DLD1 (cell line): ENCODE data around the gene ATP11C.
"Not testable (repeated sequence)": the region's sequence is repeated elsewhere in the genome, so short reads cannot be mapped to it uniquely, and the experiment has no call there.

Experiments used
- in situ Hi-C: cut with HindIII; loops from 2 replicates; pipeline ENCODE4 v1.10.0; 2017; ENCODE audit warnings: low sequenced_read_pairs

Gene ATP11C

DNA sequence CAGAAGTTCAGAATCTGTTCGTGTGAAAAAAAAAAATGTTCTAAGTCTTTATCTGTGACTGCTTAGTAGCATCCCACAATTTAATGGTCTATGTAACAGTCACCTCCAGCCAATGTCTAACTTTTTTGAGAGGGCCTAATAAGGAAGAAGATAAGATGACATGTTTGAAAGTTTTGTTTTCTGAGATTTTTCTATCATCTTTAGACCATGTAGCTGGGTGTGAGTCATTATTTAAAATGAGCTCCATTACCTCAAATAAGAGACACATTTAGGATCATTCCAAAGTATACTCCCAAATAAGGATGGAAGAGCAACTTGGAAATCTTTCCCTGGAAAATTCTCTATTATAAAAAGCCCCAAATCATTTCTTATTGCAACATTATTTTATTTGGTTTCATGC lies 196.7 kb downstream of the ATP11C start:
- in situ Hi-C loops: no loop called here

DNA sequence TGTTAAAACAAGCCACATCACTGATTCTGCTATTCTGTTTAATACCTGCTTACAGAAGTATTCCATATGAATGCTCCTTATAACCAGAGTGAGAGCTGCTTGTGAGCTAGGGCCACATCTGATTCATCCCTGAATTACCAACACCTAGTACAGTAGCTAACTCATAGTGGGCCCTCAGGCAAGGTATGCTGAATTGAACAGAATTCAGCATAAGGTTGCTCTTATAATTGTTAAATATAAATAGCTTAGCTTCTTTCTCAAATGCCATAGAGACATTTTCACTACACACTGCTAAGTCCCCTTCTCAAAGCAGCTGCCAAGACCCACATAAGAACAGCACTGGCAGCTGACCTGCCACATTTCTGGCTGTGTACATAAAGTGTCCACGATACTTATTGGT lies 197.9 kb downstream of the ATP11C start:
- in situ Hi-C loops: no loop called here

DNA sequence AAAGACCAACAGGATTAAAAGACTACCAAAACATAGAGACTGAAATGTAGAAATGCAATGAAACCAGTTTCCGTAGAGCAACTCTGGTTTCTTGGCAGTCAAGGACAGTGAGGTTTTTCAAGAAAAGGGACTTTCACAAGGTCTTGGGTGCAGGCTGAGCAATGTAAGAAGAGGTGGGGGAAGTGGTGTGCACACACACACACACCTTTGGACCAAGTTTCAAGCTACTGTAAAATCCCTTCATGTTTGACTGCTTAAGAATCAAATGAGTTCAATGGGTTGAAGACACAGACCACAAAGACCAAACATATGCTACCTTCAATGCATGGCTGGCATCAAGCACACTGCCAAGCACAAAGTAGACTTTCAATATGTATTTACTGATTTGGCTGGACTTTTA lies 207.1 kb downstream of the ATP11C start:
- in situ Hi-C loops: no loop called here

DNA sequence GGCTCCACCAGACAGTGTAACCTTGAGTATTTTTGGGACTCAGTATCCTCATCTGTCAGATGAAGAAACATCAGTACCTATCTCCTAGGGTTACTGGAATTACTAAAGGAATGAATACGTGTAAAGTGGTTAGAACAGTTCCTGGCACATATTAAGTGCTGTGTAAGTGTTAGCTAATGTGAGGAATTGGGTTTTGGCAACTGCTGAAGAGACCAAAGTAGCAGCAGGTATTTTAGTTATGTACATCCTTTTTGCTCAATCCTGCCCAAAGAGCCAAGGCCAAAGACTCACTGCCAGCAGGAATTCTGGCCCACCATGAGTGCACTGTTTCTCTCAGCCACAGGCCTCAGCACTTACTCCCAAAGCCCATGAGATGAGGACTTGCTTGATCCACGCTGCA lies 208.2 kb downstream of the ATP11C start:
- in situ Hi-C loops: no loop called here

DNA sequence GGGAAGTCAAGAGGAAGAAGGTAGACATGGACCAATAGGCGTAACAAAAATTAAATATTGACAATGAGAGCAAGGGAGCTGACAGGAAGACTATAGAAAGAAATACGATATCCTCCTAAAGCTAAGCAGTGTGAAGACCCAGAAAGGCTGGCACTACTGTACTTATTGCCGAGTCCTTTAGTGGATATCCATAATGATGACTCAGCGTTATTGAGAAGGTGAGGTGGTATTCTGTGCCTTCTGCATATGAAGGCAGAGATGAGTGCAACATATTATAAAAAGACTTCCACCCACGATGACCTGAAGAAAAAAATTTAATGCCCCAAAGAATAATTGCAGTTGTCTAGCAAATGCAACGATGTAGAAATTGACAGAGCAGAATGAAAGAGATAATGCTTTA lies 211.9 kb downstream of the ATP11C start:
- in situ Hi-C loops: no loop called here

DNA sequence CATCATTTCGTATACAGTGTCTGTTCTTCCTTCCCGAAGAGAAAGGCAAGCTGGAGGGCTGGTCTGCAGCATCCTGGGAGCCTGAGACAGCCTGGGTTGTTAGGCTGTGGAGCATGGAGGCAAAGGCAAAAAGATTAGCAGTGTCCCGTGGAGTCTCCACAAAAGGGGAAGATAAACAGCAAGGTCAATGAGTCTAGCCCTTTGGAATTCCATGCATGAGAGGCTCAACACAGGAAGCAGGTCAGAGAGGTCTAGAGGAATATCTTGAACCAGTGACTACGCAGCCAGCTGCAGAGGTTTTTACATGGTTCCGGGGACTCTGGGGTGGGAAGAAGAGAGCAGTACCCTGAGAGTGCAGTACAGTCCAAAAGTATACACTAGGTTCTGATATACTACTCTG lies 212.7 kb downstream of the ATP11C start:
- in situ Hi-C loops: no loop called here

DNA sequence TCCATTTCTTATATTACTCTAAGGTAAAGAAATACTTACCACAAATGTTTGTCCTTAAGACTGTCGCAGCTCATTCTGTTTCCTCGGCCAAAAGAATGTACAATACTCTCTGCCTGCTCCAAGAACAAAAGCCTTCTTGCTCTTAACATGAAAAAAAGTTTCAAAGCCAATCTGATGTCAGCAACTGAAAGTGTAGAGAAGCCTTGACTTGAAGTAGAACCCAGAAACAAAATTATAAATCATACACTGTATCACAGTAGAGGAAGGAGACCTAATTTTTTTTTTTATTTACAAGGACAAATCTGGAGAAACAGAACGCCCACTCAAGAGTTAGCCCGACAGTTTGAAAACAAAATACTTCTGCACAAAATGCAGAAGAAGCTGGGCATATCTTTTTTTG lies 224.8 kb downstream of the ATP11C start, which contains the start of gene MCF2:
Gene MCF2, minus strand, starts transcription at position 101 of the 400 bp plus-strand sequence. CDS start 56,423 bp downstream, outside the sequence.
- in situ Hi-C loops: no loop called here

DNA sequence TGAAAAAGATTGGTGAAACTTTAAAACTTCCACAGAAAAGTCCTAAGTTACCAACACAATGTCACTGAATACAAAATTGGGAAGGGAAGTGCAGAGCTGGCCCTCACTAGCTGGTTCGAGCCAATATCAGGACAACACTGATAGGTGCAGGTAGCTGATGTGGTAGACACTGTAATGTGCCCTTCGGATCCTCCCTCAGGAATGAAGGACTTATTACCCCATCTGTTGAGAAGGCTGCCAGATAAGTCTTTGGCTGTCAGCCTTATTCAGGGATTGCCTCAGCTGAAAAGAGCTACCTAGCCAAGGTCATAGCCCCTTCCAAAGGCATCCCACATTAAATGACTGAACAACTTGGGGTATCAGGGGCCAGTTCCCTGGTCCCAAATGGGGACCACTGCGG lies 230.2 kb downstream of the ATP11C start:
- in situ Hi-C loops: no loop called here

DNA sequence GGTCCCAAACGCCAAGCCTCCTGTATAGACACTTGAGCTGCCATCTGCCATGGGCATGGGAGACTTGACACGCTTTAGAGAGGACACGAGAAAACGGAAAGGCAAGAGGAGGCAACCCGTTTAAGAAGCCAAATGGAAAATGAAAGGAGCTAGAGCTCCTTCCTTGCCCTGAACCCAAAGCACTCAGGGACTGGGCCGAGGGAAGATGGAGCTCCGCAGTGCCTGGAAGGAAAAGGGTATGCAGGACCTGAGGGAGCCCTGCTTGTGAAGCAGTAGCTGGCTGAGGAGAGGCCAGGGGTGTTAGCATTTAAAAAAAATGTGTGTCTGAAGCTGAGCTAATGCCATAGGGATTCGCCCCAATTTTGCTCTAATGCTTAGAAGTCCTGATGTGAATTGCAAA lies 239.9 kb downstream of the ATP11C start:
- in situ Hi-C loops: no loop called here

DNA sequence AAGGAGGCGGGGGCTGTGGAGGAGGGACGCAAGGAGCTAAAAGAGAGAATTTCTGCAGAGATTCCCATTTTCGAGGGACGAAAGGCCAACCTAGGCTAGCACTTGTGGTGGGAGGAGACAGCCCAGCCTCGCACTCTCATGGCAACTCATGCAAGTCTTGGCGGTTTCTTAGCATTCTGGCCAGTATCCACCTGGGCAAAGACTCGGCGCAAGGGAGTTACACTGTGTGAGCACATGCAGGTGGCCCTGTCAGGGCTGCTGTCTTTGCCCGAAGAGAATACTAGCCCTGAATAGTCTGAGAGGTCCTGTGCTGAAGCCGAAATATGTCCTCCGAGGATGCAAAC lies 240.4 kb downstream of the ATP11C start:
- in situ Hi-C loops: no loop called here

DNA sequence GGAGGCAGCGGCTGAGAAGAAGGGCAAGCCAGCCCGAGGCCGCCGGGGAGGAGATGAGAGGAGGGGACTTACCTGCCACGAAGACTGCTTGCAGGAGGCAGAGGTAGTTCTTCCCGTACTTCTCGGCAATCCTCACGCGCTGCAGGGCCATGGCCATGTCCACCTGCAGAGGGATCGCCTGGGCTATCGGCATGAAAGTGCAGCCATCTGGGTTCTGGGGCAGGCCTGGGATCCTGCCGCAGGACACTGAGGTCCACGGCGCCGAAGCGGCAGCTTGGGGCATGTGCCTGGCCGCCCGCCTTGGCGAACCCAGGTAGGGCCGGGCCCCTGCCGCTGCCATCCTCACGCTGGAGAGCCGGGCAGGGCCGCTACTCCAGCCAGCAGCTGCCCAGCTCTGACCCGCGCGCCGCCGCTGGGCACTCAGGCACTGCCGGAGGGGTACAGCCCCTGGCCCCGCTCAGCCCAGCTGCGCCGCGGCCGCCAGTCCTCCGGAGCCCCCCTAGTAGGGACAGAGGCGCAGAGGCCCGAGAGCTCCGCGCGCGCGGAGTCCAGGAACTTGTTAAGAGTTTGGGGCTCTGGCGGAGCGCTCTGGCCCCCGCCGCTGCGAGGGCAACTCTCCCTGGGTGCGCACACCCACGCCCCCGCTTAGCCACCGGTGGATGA lies 240.9 kb downstream of the ATP11C start:
- in situ Hi-C loops: no loop called here

DNA sequence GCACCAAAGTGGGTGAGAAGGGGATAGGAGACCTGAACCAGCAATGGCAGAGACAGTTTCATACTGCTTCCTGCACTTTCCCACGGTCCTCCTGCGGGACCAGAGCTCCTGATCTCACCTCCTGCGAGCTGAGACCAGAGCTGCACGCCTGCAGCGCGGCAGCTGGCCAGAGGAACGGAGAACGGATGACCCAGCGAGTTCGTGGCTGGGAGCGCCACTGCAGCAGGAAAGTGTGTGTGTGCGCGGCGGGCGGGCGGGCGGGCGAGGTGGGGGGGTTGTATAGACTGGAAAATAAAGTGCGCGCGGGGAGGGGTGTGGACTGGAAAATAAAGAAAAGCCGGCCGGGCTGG lies 241.4 kb downstream of the ATP11C start:
- in situ Hi-C loops: no loop called here

DNA sequence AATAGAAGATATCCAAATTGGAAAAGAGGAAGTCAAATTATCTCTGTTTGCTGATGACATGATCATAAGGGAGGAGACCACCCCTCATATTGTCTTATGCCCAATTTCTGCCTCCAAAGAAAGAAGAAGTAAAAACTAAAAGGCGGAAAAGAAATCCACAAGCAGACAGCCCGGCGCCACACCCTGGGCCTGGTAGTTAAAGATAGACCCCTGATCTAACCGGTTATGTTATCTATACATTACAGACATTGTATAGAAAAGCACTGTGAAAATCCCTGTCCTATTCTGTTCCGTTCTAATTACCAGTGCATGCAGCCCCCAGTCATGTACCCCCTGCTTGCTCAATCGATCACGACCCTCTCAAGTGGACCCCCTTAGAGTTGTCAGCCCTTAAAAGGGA lies 247.7 kb downstream of the ATP11C start:
- in situ Hi-C loops: not testable (repeated sequence)

DNA sequence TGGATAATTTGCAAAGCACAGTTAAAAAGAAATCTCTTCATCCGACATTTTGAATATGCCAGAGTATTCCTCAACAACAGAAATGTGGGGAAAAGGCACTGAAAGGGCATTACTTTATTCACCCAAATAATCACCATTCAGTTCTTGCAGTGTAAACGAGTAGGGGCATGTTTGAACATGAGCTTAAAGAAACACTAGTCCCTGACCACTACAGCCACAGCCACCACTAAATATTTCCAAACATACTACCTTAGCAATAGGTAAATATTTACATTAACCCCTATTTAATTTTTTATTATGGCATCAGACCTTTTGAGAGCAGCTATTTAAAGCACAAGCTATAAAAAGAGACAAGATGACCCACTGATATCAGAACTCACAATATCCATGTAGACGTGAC lies 252.5 kb downstream of the ATP11C start:
- in situ Hi-C loops: no loop called here
